GM12892 (cell line): ENCODE data around the gene SHB.

ENCODE experiments used
- POLR2A ChIP-seq: IDR thresholded peaks from 2 replicates; pipeline ENCODE4 v1.6.1; 2011; ENCODE audit warnings: low read depth, low read length, control low read depth
- POLR2AphosphoS5 ChIP-seq: IDR thresholded peaks from 2 replicates; pipeline ENCODE4 v1.6.1; 2011; ENCODE audit warnings: low read depth, low read length, control low read depth
- TAF1 ChIP-seq: IDR thresholded peaks from 2 replicates; pipeline ENCODE4 v1.6.1; 2011; ENCODE audit warnings: low read depth, mild to moderate bottlenecking, control low read depth, low read length, borderline replicate concordance

DNA sequence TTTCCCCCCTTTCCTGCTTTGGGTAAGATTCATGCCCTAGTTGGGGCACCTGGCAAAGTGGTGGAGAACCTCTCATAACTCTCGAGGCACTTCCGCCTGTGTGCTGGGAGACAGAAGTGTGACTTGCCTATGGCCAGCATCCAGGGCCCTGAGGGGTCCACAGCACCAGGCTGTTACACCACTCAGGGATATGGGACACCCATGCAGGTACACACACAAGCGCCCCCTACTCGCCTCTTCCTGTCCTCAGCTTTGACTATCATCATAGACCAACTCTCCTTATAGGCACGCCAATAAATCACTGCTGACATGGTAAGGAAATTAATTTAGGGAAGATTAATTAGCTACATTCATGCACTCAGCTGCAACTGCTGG is 45.4 kb downstream of the SHB start:
- TF ChIP-seq POLR2A (no peak), POLR2AphosphoS5 (no peak), TAF1 (no peak)
